HG03066 (cell line): ENCODE results near the gene ANK2.

Experiments used
- ATAC-seq: cut with Tn5 transposase; IDR thresholded peaks from one replicate; pipeline ENCODE4 v1.9.1; 2021; ENCODE audit warnings: low read depth; ENCODE audit not compliant: unreplicated experiment

ANK2 gene

GRCh38 chr4:113049421-113050370, at the start of gene ANK2:
ANK2 (plus strand) TSS chr4:113049653; CDS start chr4:113049729, 76 bp downstream.
- ATAC-seq: no peak

- no peak for ATAC-seq
Observed at GRCh38 chr4:113003841-113004240, 45.6 kb upstream of the ANK2 start.

DNA sequence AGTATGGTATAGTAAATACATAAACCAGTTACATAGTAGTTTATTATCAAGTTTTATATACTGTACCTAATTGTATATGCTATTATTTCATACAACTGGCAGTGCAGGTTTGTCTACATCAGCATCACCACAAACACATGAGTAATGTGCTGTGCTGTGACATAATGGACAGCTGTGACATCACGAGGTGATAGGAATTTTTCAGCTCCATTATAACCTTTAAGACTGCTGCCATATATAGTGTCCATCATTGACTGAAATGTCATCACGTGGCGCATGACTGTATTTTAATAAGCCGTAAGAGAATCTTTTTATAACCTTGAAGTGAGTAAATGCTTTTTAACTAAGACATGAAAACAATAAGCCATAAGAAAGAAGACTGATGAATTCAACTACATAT, 44.8 kb upstream of the ANK2 start:
- no peak for ATAC-seq

- ATAC-seq: no peak
Observed at GRCh38 chr4:113006632-113007031, 42.8 kb upstream of the ANK2 start.

GRCh38 chr4:113007151-113007550, 42.3 kb upstream of the ANK2 start:
- no peak for ATAC-seq

DNA sequence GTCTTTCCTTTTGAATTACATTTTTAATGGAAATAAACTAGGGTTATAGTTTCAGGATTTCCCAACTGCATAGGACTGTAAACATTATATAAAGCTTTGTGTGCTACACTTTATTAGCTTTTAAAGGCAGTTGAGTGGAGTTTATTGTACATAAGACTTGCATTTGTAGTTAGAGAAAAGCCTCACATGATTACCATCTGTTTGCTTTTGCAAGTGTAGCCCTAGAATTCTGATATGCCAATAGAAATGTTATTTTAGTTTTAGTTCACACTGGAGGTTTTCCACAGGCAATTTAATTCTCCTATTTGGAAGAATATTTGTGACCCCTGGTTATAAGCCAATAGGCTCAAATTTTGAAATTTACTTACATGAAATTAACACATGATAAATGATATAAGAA, 41.3 kb upstream of the ANK2 start:
- ATAC-seq: no peak

DNA sequence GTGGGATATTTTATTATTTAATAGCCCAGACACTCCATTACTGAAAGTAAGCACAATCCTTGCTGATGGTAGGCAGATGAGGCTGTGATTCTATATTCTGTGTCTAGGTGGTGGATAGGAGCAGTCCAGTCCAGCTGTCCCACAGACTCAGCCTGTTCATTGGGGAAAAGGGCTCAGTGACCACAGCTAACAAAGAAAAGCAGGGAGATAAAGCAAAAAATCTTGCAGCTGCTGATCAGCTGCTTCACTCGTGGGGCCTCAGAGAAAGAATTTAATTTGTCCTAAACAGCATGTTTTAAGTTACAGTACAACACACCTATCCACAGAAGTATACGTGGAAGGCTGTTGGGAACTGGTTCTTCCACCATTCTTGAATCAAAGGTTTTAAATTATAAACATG, 40.7 kb upstream of the ANK2 start:
- ATAC-seq: no peak

DNA sequence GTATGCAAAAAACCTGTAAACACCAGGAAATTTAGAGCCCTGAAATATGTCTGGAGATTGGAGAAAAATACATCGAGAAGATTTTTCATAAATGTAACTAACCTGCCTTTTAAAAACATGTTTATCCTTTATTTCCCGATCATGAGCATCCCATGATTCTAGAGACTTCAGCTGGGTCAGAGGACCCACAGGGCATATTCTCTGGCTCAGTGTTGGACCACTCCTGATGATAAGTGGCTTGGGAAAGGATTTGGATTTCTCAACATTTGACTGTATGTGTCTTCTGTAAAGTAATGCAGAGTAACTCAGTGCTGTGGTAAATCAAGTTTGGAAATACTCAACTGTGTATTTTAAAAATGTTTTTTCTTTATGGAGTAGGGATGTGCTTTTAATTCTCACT, 40.0 kb upstream of the ANK2 start:
- no peak for ATAC-seq

DNA sequence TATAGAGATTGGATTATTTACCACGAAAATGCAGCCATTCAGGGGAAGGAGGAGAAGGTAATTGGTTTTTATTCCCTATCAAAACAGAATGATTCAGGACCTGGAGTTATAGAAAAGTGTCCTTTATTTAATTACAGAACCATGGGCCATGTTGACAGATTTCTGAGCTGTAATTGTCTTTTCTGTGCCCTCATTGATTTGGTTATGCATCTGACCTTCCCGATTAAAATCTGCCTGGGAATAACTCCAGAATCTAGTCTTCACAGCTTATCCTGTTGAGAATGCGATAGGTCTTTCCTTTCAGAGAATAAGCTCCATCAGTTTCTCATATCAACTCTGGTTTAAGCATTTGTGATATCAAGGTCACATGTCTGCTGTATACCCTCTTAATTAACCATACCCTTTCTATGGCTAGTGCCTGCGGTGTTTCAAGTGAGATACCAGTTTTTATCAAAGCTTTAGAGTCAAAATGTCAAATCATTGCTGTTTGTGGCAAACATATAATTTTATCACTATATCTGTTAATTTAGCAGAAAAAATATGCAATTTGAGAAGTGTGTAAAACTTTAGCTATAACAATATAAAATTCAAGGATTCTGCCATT, 37.2 kb upstream of the ANK2 start:
- ATAC-seq: no peak

DNA sequence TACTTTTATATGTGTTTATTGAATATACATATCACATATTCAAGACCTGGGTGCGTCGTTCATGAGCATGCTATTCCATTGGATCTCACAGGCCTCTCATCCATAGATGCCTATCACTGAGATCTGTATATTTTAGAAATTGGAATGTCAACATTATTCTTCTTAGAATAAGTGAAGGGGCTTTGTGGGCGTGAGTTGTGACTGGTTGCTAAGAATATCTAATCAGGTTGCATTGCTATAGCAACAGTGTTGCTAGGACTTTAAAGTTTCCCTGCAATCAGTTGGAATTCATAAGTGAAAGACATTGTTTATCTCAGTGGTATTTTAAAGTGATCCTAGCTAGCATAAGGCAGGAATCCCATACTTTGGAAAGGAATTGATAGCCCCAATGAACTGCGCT, 36.7 kb upstream of the ANK2 start:
- ATAC-seq: no peak

- ATAC-seq: no peak
Observed at GRCh38 chr4:113013751-113014150, 35.7 kb upstream of the ANK2 start.

DNA sequence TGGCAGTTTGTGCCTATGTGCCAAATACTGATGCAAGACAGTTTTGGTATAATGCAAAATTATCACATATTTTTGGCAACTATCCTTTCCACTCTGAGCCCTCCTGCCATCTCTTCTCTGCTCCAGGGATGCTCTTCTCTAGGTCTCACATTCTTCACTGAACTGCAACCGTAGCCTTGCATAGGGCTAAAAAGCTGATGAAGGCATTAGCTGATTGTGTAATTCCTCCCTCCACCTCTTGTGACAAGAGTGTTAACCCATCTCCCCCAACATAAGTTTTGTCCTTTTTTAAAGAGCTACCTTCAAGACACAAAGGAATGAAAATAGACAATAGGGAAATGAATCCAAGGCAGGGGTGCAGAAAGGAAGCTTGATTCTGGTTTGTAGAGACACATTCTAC, 33.1 kb upstream of the ANK2 start:
- no peak for ATAC-seq

DNA sequence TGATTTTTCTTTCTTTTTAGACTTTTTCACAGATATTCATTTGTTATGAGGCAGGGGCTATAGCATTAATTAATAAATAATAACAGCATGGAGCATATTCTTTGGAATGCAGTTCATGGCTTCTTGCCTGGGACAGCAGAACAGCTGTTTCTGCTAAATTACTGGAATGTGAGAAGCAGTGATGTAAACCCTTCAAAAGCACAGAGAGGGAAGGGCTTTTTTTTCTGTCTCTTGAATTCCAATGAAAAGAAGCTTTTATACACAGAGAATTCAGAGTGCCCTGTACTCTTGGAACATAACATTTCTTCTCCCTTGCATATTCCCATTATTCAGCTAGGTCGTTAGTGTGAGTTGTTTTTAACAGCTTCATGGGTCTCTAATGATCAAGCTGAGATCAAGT, 28.5 kb upstream of the ANK2 start:
- no peak for ATAC-seq

GRCh38 chr4:113024388-113024787, 25.1 kb upstream of the ANK2 start:
- ATAC-seq: no peak

GRCh38 chr4:113025416-113025815, 24.0 kb upstream of the ANK2 start:
- no peak for ATAC-seq

DNA sequence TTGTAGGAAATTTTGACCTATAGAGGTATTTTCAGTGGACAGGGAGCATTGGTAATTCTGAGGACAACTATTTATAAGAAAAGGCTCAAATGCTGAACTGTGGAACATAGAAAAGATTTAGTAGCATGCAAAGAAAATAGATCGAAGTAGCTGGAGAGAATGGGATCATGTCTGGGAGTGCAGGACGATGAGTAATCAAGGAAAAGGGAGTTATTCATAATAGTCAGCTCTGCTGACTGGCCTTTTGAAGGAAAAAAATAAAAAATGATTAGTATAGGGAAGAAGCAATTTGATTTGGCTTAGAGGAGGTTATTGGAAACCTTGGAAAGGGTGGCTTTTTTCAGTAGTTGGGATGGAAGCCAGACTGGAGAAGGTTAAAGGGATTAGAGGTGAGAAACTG, 22.9 kb upstream of the ANK2 start:
- no peak for ATAC-seq

DNA sequence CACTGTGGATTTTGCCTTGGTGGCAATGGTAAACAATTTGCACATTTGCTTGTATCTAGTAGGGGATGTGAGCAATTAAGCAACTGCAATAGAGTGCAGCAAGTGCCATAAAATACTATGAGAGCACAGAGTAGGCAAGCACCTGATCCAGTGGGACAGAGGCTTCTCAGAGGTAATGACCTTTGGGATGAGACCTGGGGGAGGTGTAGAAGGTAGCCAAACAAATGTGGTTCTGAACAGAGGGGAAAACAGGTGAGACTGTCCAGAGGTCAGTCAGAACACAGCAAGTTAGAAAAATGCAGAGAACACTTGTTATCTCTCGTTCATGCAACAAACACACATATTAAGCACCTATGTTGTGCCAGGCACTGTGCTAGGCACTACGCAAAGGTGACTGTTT, 21.4 kb upstream of the ANK2 start:
- ATAC-seq: no peak

GRCh38 chr4:113031212-113031611, 18.2 kb upstream of the ANK2 start:
- no peak for ATAC-seq

DNA sequence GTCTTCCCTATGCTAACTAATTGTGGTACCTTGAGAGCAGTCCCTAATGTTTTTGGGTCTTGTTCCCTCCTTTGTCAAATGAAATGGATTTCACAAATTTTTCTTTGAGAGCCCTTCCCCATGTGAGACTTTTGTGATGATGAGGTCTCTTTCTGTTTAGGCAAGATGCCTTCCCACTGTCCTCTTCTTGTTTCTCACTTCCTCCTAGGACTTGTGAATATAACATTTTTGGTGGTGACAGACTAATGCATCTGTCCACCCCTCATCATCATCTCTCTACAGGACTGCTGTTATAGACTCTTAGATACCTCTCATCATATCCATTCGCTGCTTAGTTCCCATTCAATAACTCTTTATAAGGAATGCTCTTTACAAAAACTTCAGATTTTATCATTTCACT, 8.7 kb upstream of the ANK2 start:
- no peak for ATAC-seq

GRCh38 chr4:113042502-113042901, 7.0 kb upstream of the ANK2 start:
- no peak for ATAC-seq

GRCh38 chr4:113043591-113043990, 5.9 kb upstream of the ANK2 start:
- ATAC-seq: no peak

DNA sequence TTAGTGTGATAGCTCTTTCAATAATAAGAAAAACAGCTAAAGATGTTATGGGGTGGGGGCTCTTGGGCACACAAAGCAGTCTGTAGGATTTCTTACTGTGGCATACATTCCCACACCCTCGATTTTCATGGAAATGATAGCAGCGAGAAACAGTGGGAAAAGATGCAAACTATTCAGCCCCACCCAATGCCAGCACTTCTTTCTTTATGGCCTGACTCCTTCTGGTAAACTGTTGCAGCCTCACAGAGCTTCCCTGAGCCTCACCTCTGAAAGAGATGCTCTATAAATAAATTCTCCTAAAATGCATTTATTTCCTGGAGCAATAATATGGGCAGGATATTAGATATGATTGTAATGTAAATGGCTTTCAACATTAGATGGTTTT, 910 bp downstream of the ANK2 start:
- ATAC-seq: no peak
